SK-N-SH (cell line): ENCODE data around the gene CCDC149. TPM values are rescaled to one million over a fixed set of nuclear protein-coding genes. Genes with fewer than 3 reads are reported as not detected.
"Not testable (repeated sequence)": the region's sequence is repeated elsewhere in the genome, so short reads cannot be mapped to it uniquely, and the experiment has no call there.

ENCODE experiments used
- CTCF ChIA-PET: fragments of 300-600, 350-600 bp; formaldehyde crosslinking; extraction: SDS; loops from one replicate; lab custom pipeline; 2021; lab: Yijun Ruan, JAX
- POLR2A ChIA-PET: fragments of 350-600 bp; sonication (Branson Sonifier 250); formaldehyde crosslinking; extraction: SDS; loops from one replicate; lab custom pipeline; 2020; ENCODE audit warnings: antibody characterized with exemption, inconsistent platforms; lab: Yijun Ruan, JAX
- DNase-seq: peaks from one replicate; pipeline ENCODE4 v3.0.0; 2012
- H2AFZ ChIP-seq: fragments of 200-600 bp; sonication (generic); 2 replicates; pipeline ENCODE4 v1.8.1; 2016; ENCODE audit warnings: antibody characterized with exemption, mild to moderate bottlenecking, low read depth
- H3F3A ChIP-seq: fragments of 200-600 bp; sonication (generic); replicated peaks from 2 replicates; pipeline ENCODE3; 2016; ENCODE audit warnings: antibody characterized with exemption, mild to moderate bottlenecking; ENCODE audit not compliant: insufficient read depth
- H3K27ac ChIP-seq, 2 experiments: fragments of 200-500 bp in 1 of 2; fragments of 200-600 bp in 1 of 2; sonication (Bioruptor generic) in 1 of 2; sonication (generic), shearing (Covaris generic) in 1 of 2; 2 replicates each; pipeline versions ENCODE4 v1.5.1 to v1.6.1; 2014 to 2016; ENCODE audit warnings: low read depth in 2 of 2, inconsistent platforms in 1 of 2, low read length in 1 of 2, mild to moderate bottlenecking in 1 of 2, mixed read lengths in 1 of 2
- H3K27me3 ChIP-seq: fragments of 200-600 bp; sonication (generic), shearing (Covaris generic); 2 replicates; pipeline ENCODE4 v1.6.1; 2016; ENCODE audit warnings: mixed run types; ENCODE audit not compliant: insufficient read depth
- H3K36me3 ChIP-seq, 2 experiments: fragments of 200-500 bp in 1 of 2; fragments of 200-600 bp in 1 of 2; sonication (Bioruptor generic) in 1 of 2; sonication (generic) in 1 of 2; replicated peaks in 1 of 2; 2 replicates each; pipeline versions ENCODE3 to v1.5.1; 2014 to 2016; ENCODE audit warnings: low read length in 1 of 2, mild to moderate bottlenecking in 1 of 2; ENCODE audit not compliant: insufficient read depth in 2 of 2, control insufficient read depth in 1 of 2
- H3K4me1 ChIP-seq, 2 experiments: fragments of 200-500 bp in 1 of 2; fragments of 200-600 bp in 1 of 2; sonication (Bioruptor generic) in 1 of 2; sonication (generic), shearing (Covaris generic) in 1 of 2; 2 replicates each; pipeline versions ENCODE4 v1.5.1 to v1.6.1; 2014 to 2016; ENCODE audit warnings: low read depth in 1 of 2, low read length in 1 of 2, mixed run types in 1 of 2; ENCODE audit not compliant: insufficient read depth in 2 of 2, control insufficient read depth in 1 of 2
- H3K4me2 ChIP-seq: fragments of 200-600 bp; sonication (generic), shearing (Covaris generic); 2 replicates; pipeline ENCODE4 v1.6.1; 2017; ENCODE audit warnings: mixed run types
- H3K4me3 ChIP-seq, 2 experiments: fragments of 200-500 bp in 1 of 2; fragments of 200-600 bp in 1 of 2; sonication (Bioruptor generic) in 1 of 2; sonication (generic), shearing (Covaris generic) in 1 of 2; 2 replicates each; pipeline versions ENCODE4 v1.5.1 to v1.8.1; 2014 to 2016; ENCODE audit warnings: low read depth in 2 of 2, inconsistent platforms in 1 of 2, low read length in 1 of 2, mild to moderate bottlenecking in 1 of 2, mixed read lengths in 1 of 2, moderate library complexity in 1 of 2
- H3K79me2 ChIP-seq: fragments of 200-600 bp; sonication (generic); 2 replicates; pipeline ENCODE4 v1.8.1; 2017; ENCODE audit warnings: mild to moderate bottlenecking; ENCODE audit not compliant: insufficient read depth
- H3K9ac ChIP-seq: fragments of 200-600 bp; sonication (generic); 2 replicates; pipeline ENCODE4 v1.6.1; 2017; ENCODE audit warnings: mixed run types
- H3K9me2 ChIP-seq: fragments of 200-600 bp; sonication (generic); 2 replicates; pipeline ENCODE4 v1.6.1; 2017; ENCODE audit warnings: mixed run types
- H3K9me3 ChIP-seq: fragments of 200-600 bp; sonication (generic); 2 replicates; pipeline ENCODE4 v1.6.1; 2017; ENCODE audit warnings: mixed run types, mild to moderate bottlenecking, moderate library complexity
- H4K20me1 ChIP-seq: fragments of 200-600 bp; sonication (generic); 2 replicates; pipeline ENCODE4 v1.6.1; 2017; ENCODE audit warnings: mild to moderate bottlenecking, mixed run types; ENCODE audit not compliant: insufficient read depth
- CHD2 ChIP-seq: fragments of 150-350 bp; IDR thresholded peaks from 2 replicates; pipeline ENCODE4 v1.6.1; 2018; ENCODE audit warnings: low read length; ENCODE audit not compliant: partially characterized antibody
- EZH2phosphoT487 ChIP-seq: fragments of 200-600 bp; sonication (generic); IDR thresholded peaks from 2 replicates; pipeline ENCODE4 v1.6.1; 2017; ENCODE audit warnings: low read depth, mixed run types, mild to moderate bottlenecking, antibody characterized with exemption, moderate library complexity, borderline replicate concordance
- FOSL2 ChIP-seq: IDR thresholded peaks from 2 replicates; pipeline ENCODE4 v1.4.0; 2012; ENCODE audit warnings: low read depth, mild to moderate bottlenecking, moderate library complexity, borderline replicate concordance
- GABPA ChIP-seq: IDR thresholded peaks from 2 replicates; pipeline ENCODE4 v1.4.0; 2012; ENCODE audit warnings: low read depth, mild to moderate bottlenecking
- JUND ChIP-seq: IDR thresholded peaks from 2 replicates; pipeline ENCODE4 v1.4.0; 2012
- RAD21 ChIP-seq: IDR thresholded peaks from 2 replicates; pipeline ENCODE4 v1.6.1; 2012; ENCODE audit warnings: mild to moderate bottlenecking, low read length
- RCOR1 ChIP-seq: fragments of 150-350 bp; IDR thresholded peaks from 2 replicates; pipeline ENCODE4 v1.6.1; 2017; ENCODE audit warnings: antibody characterized with exemption, low read length
- TCF12 ChIP-seq: IDR thresholded peaks from 2 replicates; pipeline ENCODE4 v1.4.0; 2012
- WGBS: methylation state at CpG from one replicate; pipeline ENCODE4 v1.1.6; 2017; ENCODE audit warnings: low lambda C conversion rate; 5-methylcytosine and 5-hydroxymethylcytosine counted together
- polyA plus RNA-seq, 3 experiments: library from polyadenylated mRNA; depleted of rRNA; stranded (reverse); fragments of >200 nt; gene quantifications; 2 replicates each; pipeline ENCODE4 v1.2.3, GENCODE V29; 2012
- TF ChIP-seq, protein P1 (sequence below): IDR thresholded peaks from 2 replicates; pipeline ENCODE4 v1.4.0; 2012; ENCODE audit warnings: low read depth, borderline replicate concordance

CCDC149 gene
- polyA plus RNA-seq, 1 of the 3 experiments (the other 2 are of a cell fraction), result 5.5 TPM

DNA sequence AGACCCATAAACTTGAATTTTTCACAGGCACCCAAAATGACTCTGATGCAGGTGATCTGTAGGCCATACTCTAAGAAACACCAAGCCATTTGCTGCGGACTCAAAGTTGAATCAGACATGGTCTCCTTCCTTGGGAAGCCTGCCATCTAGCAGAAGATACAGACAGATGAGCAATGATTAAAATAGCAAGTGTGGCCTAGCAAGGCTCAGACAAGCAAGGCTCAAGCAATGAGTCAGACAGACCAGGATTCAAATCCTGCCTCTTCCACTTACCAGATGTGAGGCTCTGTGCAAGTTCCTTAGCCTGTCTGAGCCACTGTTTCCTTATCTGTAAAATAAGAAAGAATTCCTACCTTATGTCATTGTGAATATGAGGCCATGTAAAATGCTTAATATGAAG is 2.3 kb downstream of the CCDC149 start:
- WGBS, result 50% methylated on average over 1 of the region's 1 CpG
- no peak for DNase-seq
- Histone ChIP-seq H2AFZ (no peak overlapping the region), H4K20me1 (no peaks in the 10 kb centered on the region), H3K4me3 (no peak overlapping the region), H3K9ac (no peak overlapping the region), H3K27me3 (no peaks in the 10 kb centered on the region), H3K27ac (no peak overlapping the region), H3K4me2 (no peak overlapping the region), H3F3A (no peaks in the 10 kb centered on the region), H3K9me2 (no peaks in the 10 kb centered on the region), H3K4me1 (no peaks in the 10 kb centered on the region; a peak in 1 of 4 replicates), H3K79me2 (0 out of 2 replicates have a peak, but pooled peaks cover 5% of the 10 kb centered on the region), H3K9me3 (no peaks in the 10 kb centered on the region), H3K36me3 (peaks cover 0 to 4% of the 10 kb centered on the region in 2 experiments)
- CTCF ChIA-PET, result no interaction called here
- POLR2A ChIA-PET, result no interaction called here
- TF ChIP-seq, protein P1, sequence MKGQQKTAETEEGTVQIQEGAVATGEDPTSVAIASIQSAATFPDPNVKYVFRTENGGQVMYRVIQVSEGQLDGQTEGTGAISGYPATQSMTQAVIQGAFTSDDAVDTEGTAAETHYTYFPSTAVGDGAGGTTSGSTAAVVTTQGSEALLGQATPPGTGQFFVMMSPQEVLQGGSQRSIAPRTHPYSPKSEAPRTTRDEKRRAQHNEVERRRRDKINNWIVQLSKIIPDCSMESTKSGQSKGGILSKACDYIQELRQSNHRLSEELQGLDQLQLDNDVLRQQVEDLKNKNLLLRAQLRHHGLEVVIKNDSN, result no peak
- TF ChIP-seq GABPA, result no peak
- TF ChIP-seq RAD21, result no peak
- TF ChIP-seq EZH2phosphoT487, result no peak
- TF ChIP-seq TCF12, result peak; percentile 63
- peak; percentile 60; the same call in 1 of the 2 replicates for TF ChIP-seq FOSL2
- peak; percentile 32; the same call in 1 of the 2 replicates for TF ChIP-seq JUND

DNA sequence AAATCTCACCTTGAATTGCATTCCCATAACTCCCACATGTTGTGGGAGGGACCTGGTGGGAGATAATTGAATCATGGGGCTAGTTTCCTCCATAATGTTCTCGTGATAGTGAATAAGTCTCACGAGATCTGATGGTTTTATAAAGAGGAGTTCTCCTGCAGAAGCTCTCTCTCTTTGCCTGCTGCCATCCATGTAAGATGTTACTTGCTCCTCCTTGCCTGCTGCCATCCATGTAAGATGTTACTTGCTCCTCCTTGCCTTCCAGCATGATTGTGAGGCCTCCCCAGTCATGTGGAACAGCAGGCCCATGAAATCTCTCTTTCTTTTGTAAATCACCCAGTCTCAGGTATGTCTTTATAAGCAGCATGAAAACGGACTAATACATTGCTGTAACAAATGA is 3.2 kb downstream of the CCDC149 start:
- H3K4me2 ChIP-seq, H3F3A ChIP-seq, DNase-seq, H4K20me1 ChIP-seq, H3K79me2 ChIP-seq, H3K9ac ChIP-seq, H3K36me3 ChIP-seq, H3K9me2 ChIP-seq, H3K4me1 ChIP-seq, CTCF ChIA-PET, H3K27ac ChIP-seq, POLR2A ChIA-PET, H3K27me3 ChIP-seq, H2AFZ ChIP-seq, H3K9me3 ChIP-seq, H3K4me3 ChIP-seq: not testable (repeated sequence)
- 55% methylated on average over 3 of the region's 3 CpGs for WGBS

DNA sequence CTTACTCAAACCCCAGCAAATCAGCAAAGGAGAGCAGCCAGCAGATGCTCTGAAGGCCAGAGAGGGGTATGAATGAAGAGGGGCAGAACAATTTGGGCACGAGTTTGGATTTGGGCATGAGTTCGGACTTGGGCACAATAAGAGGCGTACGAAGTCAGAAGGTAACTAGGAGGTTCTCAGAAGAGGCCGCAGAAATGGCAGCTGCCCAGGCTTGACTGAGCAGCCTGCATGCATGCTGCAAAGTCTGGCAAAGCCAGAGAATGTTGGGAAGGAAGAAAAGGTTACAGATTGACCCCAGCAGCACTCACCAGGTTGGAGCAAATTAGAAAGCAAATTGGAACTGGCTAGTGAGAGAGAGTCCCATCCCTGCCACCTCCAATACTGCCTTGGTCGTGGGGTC is 15.2 kb downstream of the CCDC149 start:
- TF ChIP-seq JUND, result no peak
- no peak for TF ChIP-seq RCOR1
- TF ChIP-seq CHD2, result no peak
- WGBS, result 63% methylated on average over 6 of the region's 6 CpGs
- H3F3A ChIP-seq, result no peaks in the 10 kb centered on the region
- H2AFZ ChIP-seq, result no peak overlapping the region
- H3K4me1 ChIP-seq, result no peaks in the 10 kb centered on the region
- no peak for DNase-seq
- ChIA-PET CTCF (no interaction called here), POLR2A (no interaction called here)
- H3K4me3 ChIP-seq, result no peak overlapping the region
- H3K9me3 ChIP-seq, result no peaks in the 10 kb centered on the region
- no peaks in the 10 kb centered on the region for H3K36me3 ChIP-seq
- no peaks in the 10 kb centered on the region for H3K27me3 ChIP-seq
- H3K9ac ChIP-seq, result no peak overlapping the region
- no peak overlapping the region for H3K4me2 ChIP-seq
- H4K20me1 ChIP-seq, result no peaks in the 10 kb centered on the region
- H3K27ac ChIP-seq, result no peak overlapping the region
- H3K9me2 ChIP-seq, result no peaks in the 10 kb centered on the region
- H3K79me2 ChIP-seq, result no peaks in the 10 kb centered on the region
